ENCODE measurements around the gene DBNL.

DNA sequence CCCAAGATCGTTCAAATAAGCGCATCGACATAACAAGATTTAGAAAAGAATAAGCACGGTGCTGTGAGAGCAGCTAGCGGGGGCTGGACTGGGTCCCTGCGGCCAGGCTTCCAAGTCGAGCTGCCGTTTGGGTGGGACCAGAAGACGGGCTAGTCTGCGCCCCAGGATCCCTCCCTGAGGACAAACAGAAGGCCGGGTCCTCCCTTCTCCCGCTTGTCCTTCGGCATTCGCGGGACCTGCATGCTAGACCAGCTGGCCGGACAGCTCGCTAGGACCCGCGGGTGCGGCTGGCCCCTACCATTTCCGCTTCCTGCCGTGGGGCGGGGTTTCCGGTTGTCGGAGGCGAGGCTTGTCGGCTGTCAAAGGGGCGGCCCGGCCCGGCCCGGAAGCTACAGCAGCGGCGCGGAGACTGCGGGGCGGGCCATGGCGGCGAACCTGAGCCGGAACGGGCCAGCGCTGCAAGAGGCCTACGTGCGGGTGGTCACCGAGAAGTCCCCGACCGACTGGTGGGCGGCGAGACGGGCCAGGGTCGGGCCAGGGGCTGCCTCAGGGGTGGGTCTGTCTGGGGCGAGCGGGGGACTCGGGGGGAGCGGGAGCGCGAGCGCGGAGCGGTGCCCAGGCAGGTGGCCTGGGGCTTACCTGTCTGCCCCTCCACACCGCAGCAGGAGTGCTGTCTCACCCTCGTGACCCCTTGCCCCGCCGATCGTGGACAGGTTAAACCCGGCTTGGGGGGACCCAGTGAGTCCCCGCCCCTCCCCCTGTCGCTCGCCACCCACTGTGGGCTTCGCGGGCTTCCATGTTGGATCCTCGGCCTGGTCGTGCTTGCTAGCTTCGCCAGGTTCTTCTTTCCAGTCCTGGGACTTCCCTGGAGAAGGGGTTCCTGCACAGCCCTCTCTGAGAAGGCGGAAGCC is at the start of gene DBNL:
- TF ChIP-seq, protein P1, sequence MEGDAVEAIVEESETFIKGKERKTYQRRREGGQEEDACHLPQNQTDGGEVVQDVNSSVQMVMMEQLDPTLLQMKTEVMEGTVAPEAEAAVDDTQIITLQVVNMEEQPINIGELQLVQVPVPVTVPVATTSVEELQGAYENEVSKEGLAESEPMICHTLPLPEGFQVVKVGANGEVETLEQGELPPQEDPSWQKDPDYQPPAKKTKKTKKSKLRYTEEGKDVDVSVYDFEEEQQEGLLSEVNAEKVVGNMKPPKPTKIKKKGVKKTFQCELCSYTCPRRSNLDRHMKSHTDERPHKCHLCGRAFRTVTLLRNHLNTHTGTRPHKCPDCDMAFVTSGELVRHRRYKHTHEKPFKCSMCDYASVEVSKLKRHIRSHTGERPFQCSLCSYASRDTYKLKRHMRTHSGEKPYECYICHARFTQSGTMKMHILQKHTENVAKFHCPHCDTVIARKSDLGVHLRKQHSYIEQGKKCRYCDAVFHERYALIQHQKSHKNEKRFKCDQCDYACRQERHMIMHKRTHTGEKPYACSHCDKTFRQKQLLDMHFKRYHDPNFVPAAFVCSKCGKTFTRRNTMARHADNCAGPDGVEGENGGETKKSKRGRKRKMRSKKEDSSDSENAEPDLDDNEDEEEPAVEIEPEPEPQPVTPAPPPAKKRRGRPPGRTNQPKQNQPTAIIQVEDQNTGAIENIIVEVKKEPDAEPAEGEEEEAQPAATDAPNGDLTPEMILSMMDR (IDR thresholded peaks at IDR 0.05; ENCODE audit: low read depth, low read length, poor library complexity, severe bottlenecking), result no peak
- no peak for TF ChIP-seq EZH2phosphoT487 (IDR thresholded peaks at IDR 0.05; ENCODE audit: borderline replicate concordance, low read length)
